Sigmoid colon (tissue), 7 donors: ENCODE data around the gene FOXI3. TPM values are rescaled to one million over a fixed set of nuclear protein-coding genes. Genes with fewer than 3 reads are reported as not detected.

Experiments
- DNase-seq: peaks from one replicate; pipeline ENCODE4 v3.0.0-alpha.2; 2019
- H3K27ac ChIP-seq, 4 donors: fragments of 200-600 bp; sonication (generic); one replicate each; pipeline ENCODE4 v1.5.1; 2016 to 2019; ENCODE audit warnings: mild to moderate bottlenecking in 1 of 4
- H3K27me3 ChIP-seq, 3 donors: fragments of 200-600 bp; sonication (generic); one replicate each; pipeline ENCODE4 v1.5.1; 2019; ENCODE audit warnings: mild to moderate bottlenecking in 1 of 3
- H3K36me3 ChIP-seq, 4 donors: fragments of 200-600 bp; sonication (generic); one replicate each; pipeline ENCODE4 v1.5.1; 2016 to 2019
- H3K4me1 ChIP-seq, 4 donors: fragments of 200-600 bp; sonication (generic); one replicate each; pipeline ENCODE4 v1.5.1; 2017 to 2019
- H3K4me3 ChIP-seq, 4 donors: fragments of 200-600 bp; sonication (generic); one replicate each; pipeline ENCODE4 v1.5.1; 2017 to 2019; ENCODE audit warnings: mild to moderate bottlenecking in 2 of 4, moderate library complexity in 1 of 4
- H3K9me3 ChIP-seq, 4 donors: fragments of 200-600 bp in 3 of 4; sonication (generic) in 3 of 4; one replicate each; pipeline versions ENCODE4 v1.5.1 to v1.6.1; 2013 to 2019
- CTCF ChIP-seq, 4 experiments: fragments of 450-650 bp in 3 of 4; fragments of 200-600 bp in 1 of 4; IDR thresholded peaks; one replicate each; pipeline ENCODE4 v1.5.1; 2016 to 2019; ENCODE audit warnings: antibody characterized with exemption in 4 of 4, mild to moderate bottlenecking in 3 of 4, moderate library complexity in 2 of 4
- EP300 ChIP-seq, 4 donors: sonication (generic); formaldehyde crosslinking; IDR thresholded peaks; one replicate each; pipeline ENCODE4 v1.6.1; 2017; ENCODE audit warnings: antibody characterized with exemption in 4 of 4
- POLR2A ChIP-seq, 2 donors: fragments of 450-650 bp; IDR thresholded peaks; one replicate each; pipeline ENCODE4 v1.6.1; 2016; ENCODE audit warnings: antibody characterized with exemption in 2 of 2, mild to moderate bottlenecking in 2 of 2, moderate library complexity in 2 of 2
- POLR2AphosphoS5 ChIP-seq, 4 donors: sonication (generic); formaldehyde crosslinking; IDR thresholded peaks; one replicate each; pipeline ENCODE4 v1.6.1; 2017; ENCODE audit warnings: antibody characterized with exemption in 4 of 4
- WGBS, 2 donors: extraction: QIAGEN DNeasy Blood & Tissue Kit; methylation state at CpG; one replicate each; pipeline ENCODE4 v1.1.7; 2013; 5-methylcytosine and 5-hydroxymethylcytosine counted together
- intact Hi-C: fragments of 100-400 bp; cut with DNase I; formaldehyde crosslinking; loops from one replicate; pipeline ENCODE4 v1.15.1; 2023
- polyA plus RNA-seq, 3 donors: library from polyadenylated mRNA; stranded (reverse); fragments of 200-250 nt; gene quantifications; one replicate each; pipeline ENCODE4 v1.2.3, GENCODE V29; 2013
- total RNA-seq, 4 donors: library from RNA; depleted of rRNA; stranded (reverse); fragments of >200 nt; gene quantifications; one replicate each; pipeline ENCODE4 v1.1.0, GENCODE V29; 2016
- donor health status: healthy with polysubstance abuse.
- donor health status: Bipolar disorder and iron deficiency.
- donor health status: healthy.

FOXI3 gene
- total and polyA plus RNA-seq, 7 donors = not detected

- no peaks in the 10 kb centered on the region for H3K27me3 ChIP-seq
- H3K4me1 ChIP-seq = no peaks in the 10 kb centered on the region
- TF ChIP-seq POLR2AphosphoS5 (IDR thresholded peaks at IDR 0.05) (no peak), EP300 (IDR thresholded peaks at IDR 0.05) (no peak), POLR2A (IDR thresholded peaks at IDR 0.05) (no peak), CTCF (IDR thresholded peaks at IDR 0.05) (no peak)
- no peaks in the 10 kb centered on the region for H3K36me3 ChIP-seq
- no peaks in the 10 kb centered on the region for H3K9me3 ChIP-seq
- no peak for DNase-seq
- no peak overlapping the region for H3K4me3 ChIP-seq
- no peak overlapping the region for H3K27ac ChIP-seq
- intact Hi-C loops = no loop called here
- 63 to 74% methylated on average over 2 of the region's 2 CpGs for WGBS, 2 donors
Measured at GRCh38 chr2:88489181-88489580, 36.7 kb upstream of the FOXI3 start.

- no peaks in the 10 kb centered on the region for H3K36me3 ChIP-seq
- TF ChIP-seq POLR2AphosphoS5 (IDR thresholded peaks at IDR 0.05) = no peak
- H3K4me3 ChIP-seq = no peak overlapping the region
- DNase-seq = no peak
- no peak overlapping the region for H3K27ac ChIP-seq
- no peaks in the 10 kb centered on the region for H3K9me3 ChIP-seq
- peaks cover 0 to 7% (median 6%) of the 10 kb centered on the region in 3 donors for H3K27me3 ChIP-seq
- intact Hi-C loops = no loop called here
- 47 to 77% methylated on average over 3 of the region's 3 CpGs for WGBS, 2 donors
- H3K4me1 ChIP-seq = no peaks in the 10 kb centered on the region
Measured at GRCh38 chr2:88483200-88483599, 30.7 kb upstream of the FOXI3 start.

- no peaks in the 10 kb centered on the region for H3K36me3 ChIP-seq
- H3K9me3 ChIP-seq = no peaks in the 10 kb centered on the region
- no peaks in the 10 kb centered on the region for H3K4me1 ChIP-seq
- H3K4me3 ChIP-seq = no peak overlapping the region
- H3K27ac ChIP-seq = no peak overlapping the region
- intact Hi-C loops = no loop called here
- no peak for DNase-seq
- WGBS, 2 donors = 25 to 38% methylated on average over 8 of the region's 8 CpGs
- TF ChIP-seq CTCF (IDR thresholded peaks at IDR 0.05) = no peak
- TF ChIP-seq POLR2AphosphoS5 (IDR thresholded peaks at IDR 0.05) = no peak
- TF ChIP-seq POLR2A (IDR thresholded peaks at IDR 0.05) = no peak
- no peak for TF ChIP-seq EP300 (IDR thresholded peaks at IDR 0.05)
- peaks cover 0 to 7% (median 6%) of the 10 kb centered on the region in 3 donors for H3K27me3 ChIP-seq
Measured at GRCh38 chr2:88481691-88482336, 29.3 kb upstream of the FOXI3 start.

- no peak for DNase-seq
Measured at GRCh38 chr2:88472811-88473210, 20.3 kb upstream of the FOXI3 start.

More at GRCh38 chr2:88472811-88473210, 20.3 kb upstream of the FOXI3 start:
- Histone ChIP-seq H3K27me3 (peaks cover 0 to 21% (median 5%) of the 10 kb centered on the region in 3 donors), H3K36me3 (no peaks in the 10 kb centered on the region), H3K9me3 (no peaks in the 10 kb centered on the region), H3K4me1 (no peaks in the 10 kb centered on the region), H3K4me3 (no peak overlapping the region), H3K27ac (no peak overlapping the region)
- WGBS, 2 donors = 92 to 94% methylated on average over 7 of the region's 7 CpGs
- TF ChIP-seq POLR2AphosphoS5 (IDR thresholded peaks at IDR 0.05) (no peak), CTCF (IDR thresholded peaks at IDR 0.05) (no peak), EP300 (IDR thresholded peaks at IDR 0.05) (no peak)
- intact Hi-C loops = no loop called here
